Kasumi-1 (cell line): ENCODE results near the gene RELN.
"Not testable (repeated sequence)": the region's sequence is repeated elsewhere in the genome, so short reads cannot be mapped to it uniquely, and the experiment has no call there.

Source experiments
- DNase-seq, 2 experiments: peaks; one replicate each; lab custom pipeline; 2025; lab: John Stamatoyannopoulos, UW

The RELN gene

DNA sequence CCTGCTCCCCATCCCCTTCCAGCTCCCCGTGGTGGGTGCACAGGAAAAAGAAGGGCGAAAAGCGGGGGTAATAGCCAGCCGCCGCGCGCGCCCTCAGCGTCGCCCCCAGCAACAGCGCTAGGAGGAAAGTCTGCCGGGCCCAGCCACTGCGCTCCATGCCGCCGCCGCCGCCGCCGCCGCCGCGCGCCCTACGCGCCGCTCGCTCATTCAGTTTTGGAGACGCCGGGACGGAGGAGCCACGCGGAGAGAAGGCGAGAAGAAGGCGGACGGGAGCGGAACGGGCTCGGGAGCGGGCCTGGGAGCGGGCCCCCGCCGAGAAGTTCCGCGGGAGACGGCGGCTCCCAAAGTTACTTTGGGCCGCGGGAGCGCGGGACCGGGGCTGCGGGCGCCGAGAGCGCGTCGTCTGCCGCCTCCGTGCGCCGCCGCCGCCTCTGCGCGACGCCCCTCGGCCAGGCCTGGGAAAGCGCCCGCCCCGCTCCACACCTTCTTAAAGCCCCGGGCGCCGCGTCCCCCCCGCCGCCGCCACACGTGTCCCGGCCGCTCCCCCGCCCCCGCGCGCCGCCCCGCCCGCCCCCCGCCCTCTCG is at the start of gene RELN:
RELN (minus strand) TSS at position 459 of the 585 bp plus-strand sequence; CDS start at position 157, 302 bp downstream.
- DNase-seq, result no peak

DNA sequence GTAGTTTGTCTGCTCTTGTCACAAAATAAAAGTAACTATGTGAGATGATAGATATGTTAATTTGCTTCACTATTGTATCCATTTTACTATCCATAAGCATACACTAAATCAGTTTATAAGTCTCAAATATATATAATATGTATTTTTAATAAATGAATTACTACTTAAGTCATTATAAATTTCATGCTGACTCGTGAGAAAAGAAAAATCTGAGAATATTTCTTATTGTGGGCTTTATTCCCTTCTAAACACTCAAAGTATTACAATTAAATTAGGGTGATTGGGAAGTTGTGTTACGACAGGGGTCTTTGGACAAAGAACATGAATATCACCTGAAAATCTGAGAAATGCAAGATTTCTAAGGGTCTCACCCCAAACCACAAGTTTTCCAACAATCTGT is 48.7 kb upstream of the RELN start:
- no peak for DNase-seq

DNA sequence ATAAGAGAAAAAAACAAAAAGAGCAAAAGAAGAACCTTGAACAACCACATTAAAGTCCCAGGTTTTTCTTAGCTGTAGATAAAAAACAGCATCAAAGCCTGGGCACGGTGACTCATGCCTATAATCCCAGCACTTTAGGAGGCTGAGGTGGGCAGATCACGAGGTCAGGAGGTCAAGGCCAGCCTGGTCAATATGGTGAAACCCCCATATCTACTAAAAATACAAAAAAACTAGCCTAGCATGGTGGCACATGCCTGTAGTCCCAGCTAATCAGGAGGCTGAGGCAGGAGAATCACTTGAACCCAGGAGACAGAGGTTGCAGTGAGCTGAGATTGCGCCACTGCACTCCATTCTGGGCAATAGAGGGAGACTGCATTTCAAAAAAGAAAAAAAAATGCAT is 47.4 kb upstream of the RELN start:
- DNase-seq, result not testable (repeated sequence)

DNA sequence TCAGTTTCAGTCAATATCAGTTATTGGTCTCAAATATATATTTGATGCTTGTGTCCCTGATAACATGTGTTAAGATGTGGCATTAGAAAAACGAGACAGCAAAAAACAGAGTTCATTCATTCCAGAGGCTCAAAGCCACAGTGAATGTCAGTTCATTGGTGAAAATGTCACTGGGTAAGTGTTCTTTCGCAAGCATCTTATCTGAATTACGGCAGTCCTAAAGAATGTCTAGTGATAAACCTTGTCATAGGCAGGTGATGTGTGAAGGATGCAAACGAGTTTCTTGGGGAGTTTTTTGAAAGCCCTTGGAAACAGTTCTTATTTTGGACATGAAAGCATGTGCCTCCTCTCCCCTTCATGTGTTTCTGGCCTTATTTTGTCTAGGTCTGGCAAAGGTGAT is 45.9 kb upstream of the RELN start:
- DNase-seq, result no peak

DNA sequence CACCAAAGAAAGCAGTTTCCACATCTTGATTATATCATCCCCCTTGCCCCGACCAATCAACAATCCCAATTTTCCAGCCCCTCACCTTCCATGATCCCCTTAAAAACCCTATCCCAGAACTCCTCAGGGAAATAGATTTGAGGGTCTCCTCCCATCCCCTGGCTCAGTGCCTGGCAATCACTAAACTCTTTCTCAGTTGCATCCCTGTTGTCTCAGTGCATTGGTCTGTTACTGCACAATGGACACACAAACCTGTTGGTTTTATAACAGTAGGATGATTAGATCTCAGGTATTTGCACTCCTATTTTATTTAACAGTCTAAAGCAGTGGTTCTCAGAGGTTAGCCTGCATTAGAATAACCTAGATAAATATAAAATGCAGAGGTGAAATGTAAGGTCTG is 45.2 kb upstream of the RELN start:
- no peak for DNase-seq

DNA sequence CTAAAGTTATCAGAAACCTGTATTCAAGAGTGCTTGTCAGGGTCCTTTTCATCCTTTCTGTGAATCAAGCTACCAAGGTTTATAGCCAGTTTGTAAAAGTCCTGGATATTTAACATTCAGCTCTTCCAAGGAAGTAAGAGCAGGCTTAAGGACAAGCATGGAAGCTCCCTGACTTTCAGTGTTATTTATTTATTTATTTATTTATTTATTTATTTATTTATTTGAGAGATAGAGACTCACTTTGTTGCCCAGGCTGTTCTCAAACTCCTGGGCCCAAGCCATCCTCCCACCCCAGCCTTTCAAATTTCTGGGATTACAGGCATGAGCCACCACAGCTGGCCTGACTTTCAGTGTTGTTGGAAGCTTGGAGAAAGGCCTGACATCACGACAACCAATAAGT is 44.4 kb upstream of the RELN start:
- no peak for DNase-seq

DNA sequence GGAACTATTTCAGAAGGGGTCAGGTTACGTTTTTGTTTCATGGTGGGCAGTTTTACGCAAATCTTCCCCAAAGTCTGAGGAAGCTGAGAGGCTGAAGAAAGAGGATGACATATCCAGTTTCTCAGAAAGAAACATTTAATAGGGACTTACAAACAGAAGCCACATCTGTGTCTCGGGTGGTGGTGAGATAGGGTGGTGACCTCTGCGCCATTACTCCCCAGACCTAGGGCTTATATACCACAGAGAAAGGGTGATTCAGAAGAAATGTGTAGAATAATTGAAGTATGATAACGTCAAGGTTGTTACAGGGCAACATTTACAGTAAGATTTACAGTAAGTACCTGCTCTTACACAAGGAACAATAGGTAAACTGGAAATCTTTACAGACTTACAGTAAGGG is 43.0 kb upstream of the RELN start:
- no peak for DNase-seq

DNA sequence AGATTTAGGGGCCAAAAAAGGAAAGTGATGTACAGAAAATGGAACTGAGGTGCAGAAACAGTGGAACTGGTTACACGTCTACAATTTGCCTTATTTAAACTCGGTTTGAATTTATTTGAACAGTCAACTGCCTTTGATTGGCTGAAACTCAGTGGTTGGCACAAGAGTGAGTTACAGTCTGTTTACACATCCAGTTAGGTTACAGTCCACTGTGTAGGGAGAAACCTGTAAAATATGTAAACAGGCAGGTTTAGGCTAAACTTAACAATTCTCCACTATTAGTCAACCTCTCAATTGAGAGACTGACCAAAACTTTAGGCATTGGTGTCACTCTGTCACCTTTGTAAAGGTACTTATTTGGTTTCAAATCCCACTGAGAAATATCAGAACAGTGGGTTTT is 40.3 kb upstream of the RELN start:
- DNase-seq, result no peak

DNA sequence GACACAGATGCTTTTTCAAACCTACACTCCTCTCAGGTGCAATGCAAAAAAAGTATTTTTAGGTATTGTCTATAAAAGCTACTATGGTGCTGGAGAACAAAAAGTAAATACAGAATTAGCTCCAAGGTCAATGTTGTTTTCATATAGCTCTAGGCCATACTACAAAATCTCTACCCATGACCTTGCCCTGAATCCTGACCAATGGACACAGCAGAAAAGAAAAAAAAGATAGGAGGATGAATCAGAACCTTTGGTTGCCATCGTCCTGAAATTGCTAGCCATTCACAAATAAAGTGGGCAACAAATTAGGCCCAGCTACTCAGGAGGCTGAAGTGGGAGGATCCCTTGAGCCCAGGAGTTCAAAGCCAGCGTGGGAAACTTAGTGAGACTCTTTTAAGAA is 35.2 kb upstream of the RELN start:
- no peak for DNase-seq

DNA sequence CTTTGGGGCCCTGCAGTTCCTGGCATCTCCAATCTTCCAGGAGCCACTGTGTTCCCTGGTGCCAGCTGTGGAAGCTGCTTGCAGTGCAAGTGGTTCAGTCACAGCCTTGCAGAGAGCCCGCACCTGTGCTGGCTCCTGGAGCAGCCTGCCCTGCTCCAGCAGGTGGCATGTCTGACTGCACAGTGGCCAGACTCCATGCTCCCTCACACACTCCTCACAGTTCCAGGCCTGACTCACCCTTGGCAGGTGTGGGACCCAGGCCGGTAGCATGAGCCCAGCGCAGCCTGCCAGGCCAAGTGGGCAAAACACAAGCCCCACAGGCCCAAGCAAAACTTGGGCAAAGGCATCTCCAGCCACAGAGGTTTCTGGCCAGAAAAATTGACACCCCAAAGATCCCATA is 33.6 kb upstream of the RELN start:
- no peak for DNase-seq

DNA sequence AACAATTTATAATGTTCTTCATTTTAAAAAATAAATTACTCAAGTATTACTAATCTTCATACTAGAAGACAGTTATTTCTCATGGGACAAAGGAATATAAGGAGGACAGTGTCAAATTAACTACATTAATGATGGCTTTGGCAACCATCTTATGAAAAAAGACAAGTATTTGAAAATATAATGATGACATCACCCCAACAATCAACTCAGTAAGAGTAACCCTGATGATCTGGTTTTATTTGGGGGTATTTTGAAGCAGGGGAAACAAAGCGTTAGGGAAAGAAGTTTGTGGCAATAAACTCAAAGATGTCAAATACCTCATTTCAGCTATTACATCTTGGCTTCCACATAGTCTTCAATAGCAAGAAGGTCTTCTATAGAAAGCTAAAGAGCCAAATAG is 29.0 kb upstream of the RELN start:
- no peak for DNase-seq

DNA sequence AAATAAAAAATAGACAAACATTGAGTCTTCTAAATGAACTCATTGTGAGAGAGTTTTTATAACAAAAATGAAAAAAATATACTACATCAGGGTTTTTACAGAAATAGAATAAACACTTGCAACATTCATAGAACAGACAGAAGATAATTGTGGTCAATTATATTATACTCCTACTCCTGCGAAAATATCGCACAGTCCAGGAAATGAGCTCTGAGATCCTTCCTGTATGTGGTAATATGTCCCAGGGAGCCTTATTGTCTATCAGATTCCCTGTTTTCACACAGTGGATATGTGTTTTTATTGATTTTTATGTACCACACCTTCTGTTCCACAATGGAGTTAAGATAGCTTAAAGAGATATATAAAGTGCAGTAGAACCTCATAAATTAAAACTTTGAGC is 27.5 kb upstream of the RELN start:
- DNase-seq, result peak; percentile 23 to 27

DNA sequence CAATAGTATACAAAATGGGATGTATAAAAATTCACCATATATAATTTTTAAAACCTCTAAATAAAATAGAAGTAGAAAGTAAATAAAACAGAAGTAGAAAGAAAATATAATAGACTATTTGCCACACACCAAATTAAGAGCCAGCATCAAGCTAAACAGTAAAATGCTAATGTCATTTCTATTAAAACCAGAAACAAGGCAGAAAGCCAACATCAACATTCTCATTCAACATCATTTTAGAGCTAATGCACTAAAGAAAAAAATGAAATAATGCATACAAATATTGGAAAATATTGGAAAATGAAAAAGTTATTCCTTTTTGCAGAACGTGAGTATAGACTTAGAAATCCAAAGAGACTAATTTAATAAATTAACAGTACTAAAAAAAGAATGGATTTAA is 23.4 kb upstream of the RELN start:
- no peak for DNase-seq

DNA sequence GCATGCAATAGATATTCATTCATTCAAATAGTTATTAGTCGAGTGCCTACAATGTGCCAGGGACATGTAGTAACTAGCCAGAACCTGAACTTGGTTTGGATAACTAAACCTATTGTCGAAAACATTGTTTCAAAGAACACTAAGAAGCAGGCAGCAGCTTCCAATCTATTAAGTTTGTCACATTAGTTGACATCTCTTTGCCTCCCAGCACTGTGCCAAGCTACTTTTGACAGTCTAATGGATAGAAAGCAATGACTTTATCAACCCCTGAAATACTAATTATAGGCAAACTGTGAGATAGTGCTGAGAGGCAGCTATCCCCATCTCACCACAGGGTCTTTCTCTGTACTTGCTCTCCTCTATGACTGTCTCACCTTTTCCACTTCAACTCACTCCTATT is 22.4 kb upstream of the RELN start:
- no peak for DNase-seq

DNA sequence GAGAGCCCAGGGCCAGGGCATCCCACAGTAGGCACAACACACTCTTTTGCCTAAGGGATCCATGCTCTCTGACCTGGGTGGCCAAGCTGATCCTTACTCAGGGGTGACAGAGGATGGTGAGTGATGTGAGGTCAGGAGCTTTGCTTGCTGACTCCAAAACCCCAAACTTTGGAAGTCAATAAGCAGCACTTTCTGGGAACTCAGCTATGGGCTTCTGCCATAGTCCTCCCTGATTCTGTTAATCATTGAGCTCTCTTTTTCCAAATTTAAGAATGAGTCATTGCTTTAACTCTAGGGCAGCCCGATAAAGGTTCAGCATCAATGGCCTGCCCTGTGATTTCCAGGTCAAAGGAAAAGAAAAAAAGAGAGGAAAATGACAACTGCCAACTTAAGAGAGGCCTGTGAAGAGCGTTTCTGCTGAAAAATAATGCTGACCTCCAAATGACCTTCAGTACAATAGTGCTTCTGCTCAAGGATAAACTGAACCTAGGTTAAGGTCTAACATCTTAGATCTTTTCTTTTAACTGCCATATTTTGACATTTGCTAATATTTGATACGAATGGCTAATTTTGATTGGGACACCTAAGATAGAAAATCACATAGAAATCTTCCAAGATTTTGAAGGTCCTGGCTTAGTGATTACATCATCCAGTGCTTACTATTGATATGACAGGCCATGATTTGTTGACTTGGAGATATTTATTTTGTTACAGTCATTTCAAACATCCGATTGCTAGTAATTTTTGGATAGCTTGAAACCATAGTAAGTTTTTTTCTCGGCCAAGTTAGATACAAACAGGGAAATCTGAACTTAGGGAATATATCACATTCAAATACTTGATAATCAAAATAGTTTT is 20.8 kb upstream of the RELN start:
- DNase-seq, result no peak

DNA sequence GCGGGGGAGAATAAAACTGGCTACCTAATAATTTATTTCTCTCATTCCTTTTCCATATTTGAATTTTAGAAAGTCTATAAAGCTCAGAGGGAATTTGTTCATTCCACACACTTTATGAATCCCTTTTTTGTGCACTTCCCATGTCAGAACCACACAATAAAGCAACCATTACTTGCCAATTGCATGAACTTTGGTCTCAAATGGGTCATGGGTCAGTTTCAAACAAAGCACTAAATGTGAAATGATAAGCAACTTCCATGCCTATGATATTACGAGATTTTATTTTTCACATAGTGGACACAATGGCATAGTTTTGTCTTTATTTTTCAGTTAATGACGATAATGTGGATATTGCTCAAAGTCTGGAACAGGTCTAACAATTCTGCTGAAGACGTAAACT is 18.6 kb upstream of the RELN start:
- DNase-seq, result no peak

DNA sequence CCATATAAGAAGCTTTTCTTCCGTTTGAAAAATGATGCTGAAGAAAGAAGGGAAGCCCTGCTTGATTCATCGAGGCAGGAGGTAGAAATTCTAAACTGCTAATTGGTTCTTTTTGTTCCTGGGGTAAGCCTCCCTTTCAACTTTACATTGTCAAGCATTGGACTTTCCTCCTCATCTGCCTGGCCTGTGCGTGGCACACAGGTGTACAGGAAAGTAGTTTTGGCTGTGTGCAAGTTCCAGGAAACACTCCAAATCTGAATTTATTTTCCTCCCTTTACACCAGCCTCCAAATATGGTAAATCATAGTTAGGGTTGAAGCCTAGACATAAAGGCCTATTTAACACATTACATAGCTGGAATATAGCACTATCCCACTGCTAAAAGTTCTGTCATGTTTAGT is 18.2 kb upstream of the RELN start:
- DNase-seq, result no peak

DNA sequence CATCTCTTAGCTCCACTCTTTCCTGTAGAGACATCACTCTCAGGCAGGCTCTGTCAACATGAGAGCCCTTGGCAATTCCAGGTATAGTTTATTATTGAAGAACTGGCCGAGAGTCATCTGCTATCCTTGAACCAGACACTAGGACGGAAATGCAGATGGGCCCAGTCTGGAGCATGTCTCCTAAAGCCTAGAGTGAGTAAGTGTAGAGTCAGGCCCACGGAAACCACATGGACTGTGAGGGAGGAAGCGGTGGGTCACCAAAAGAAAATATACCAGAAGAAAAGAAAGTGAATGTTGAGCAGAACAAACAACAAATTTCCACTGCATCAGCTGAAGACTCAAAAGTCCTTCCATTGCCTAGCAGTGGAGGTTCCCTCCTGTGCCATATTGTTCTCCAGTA is 15.7 kb upstream of the RELN start:
- no peak for DNase-seq

DNA sequence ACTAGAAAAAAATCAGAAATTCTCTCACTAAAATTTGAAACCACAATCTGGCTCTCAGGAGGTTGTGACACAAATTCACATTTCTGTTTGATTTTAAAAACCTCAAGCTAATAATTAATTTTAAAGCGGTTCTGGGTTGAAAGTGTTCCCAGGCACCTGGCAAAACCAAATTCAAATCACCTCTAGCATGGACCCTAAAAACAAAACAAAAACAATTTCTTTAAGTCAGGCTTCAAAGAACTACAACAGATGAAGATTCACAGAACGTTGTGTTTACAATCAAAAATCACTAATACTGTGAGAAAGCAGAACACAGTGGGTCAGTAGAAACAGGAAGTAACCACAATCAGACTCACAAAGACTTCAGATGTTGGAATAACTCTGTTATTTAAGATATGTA is 7.2 kb upstream of the RELN start:
- peak in 1 of 2 experiments; percentile 4 for DNase-seq

DNA sequence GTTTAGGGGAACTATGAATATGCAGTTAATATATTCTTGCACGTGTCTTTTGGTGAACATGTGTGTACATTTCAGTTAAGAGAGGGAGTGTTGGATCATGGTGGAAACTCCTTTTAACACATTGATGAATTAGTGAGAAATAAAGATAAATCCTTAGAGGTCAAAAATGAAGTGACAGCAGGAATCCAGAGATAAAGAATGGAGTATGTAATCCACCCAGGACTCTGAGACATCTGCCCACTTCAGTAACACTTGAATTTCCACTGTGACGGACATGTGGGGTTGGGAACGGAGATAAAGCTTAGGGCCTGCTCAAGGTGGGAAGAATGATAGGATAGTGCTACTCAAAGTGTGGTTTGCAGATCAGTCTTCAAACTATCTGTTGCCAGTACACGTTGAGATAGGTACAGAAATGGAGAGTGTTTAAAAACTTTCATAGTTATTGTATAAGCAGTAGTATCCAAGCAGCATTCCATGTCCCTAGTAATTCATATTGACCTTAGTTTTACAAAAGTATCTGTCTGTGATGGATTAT is 6.6 kb upstream of the RELN start:
- no peak for DNase-seq

DNA sequence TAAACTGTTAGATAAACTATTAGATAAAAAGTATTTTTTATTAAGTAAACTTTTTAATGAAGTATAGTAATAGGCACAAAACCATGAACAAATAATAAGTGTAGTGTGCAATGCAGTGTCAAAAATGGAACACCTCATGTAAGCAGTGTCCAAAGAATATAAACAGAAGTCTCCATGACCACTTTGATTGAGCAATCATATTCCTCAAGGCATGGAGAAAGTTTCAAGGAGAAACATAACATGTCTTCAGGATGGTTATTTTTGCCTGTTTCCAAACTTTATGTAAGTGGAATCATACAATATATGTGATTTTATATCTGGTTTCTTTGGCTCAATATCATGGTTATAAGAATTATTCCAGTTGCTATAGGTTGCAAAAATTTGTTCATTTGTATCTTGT is 6.1 kb upstream of the RELN start:
- no peak for DNase-seq

DNA sequence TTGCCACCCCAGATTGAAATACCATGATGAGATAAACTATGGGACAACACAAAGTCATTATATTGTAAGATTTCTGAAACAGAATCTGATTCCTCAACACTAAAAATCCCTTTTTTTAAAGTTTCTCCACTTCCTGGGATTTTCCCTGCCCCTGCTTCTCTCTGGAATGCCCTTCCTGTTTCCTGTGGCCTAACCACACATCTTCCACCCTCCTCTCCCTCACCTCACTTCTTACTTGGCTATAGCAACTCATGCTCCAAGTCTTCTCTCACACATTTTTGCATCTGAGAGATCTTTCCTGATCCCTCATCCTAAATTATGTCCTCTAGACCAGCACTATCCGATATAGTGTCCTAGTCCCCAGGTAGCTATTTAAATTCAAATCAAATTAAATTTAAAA is 4.1 kb upstream of the RELN start:
- no peak for DNase-seq

DNA sequence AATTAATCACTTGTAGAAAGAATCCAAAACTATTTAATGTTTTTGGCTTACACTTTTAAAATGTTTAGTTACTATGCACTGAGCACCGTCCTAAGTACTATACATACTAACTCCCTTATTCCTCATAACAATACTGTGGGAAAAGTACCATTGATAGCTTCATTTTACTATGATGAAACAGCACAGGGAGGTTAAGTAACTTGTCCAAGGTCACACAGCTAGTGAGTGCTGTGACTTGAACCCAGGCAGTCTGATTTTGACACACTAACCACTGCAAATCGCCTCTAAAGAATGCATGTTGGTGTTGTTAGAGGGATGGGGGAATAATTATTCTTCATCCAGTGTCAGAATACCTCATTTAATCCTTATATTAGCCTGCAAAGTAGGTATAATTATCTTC is 1.9 kb upstream of the RELN start:
- DNase-seq, result no peak

DNA sequence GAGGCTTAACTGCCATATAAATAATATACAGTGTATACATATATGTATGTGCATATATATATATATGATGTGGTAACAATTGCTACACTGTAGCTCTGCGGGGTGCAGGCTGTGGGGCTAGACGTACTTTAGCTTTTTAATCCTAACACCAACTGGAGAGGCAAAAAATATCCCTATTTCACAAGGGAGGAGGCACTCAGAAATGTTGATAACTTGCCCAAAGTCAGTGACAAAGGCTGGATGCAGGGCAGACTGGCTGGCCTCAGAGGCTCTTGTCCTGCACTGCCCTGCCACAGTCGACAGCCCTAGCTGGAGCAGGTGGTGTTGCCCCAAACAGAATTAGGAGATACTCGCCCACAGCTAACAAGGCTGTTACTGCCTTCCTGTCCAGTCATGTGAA is 1.5 kb upstream of the RELN start:
- DNase-seq, result no peak
